HEK293 (cell line): Measurements from ENCODE around the gene TNFAIP1.

Experiments
- OVOL3 ChIP-seq: fragments of 450-650 bp; formaldehyde crosslinking; IDR thresholded peaks from 2 replicates; pipeline ENCODE4 v1.5.1; 2016; ENCODE audit warnings: missing biosample characterization, missing genetic modification characterization
- REST ChIP-seq: fragments of 450-650 bp; formaldehyde crosslinking; IDR thresholded peaks from 2 replicates; pipeline ENCODE4 v1.5.1; 2016; ENCODE audit warnings: missing biosample characterization, missing genetic modification characterization
- YY1 ChIP-seq: fragments of 450-650 bp; formaldehyde crosslinking; IDR thresholded peaks from 2 replicates; pipeline ENCODE4 v1.5.1; 2018; ENCODE audit warnings: missing biosample characterization, missing genetic modification characterization
- ZBTB48 ChIP-seq: fragments of 450-650 bp; formaldehyde crosslinking; IDR thresholded peaks from 2 replicates; pipeline ENCODE4 v1.5.1; 2016; ENCODE audit warnings: missing biosample characterization, missing genetic modification characterization
- ZFP69B ChIP-seq: fragments of 450-650 bp; formaldehyde crosslinking; IDR thresholded peaks from 2 replicates; pipeline ENCODE4 v1.5.1; 2016; ENCODE audit warnings: missing biosample characterization, missing genetic modification characterization
- ZNF112 ChIP-seq: fragments of 450-650 bp; formaldehyde crosslinking; IDR thresholded peaks from 2 replicates; pipeline ENCODE4 v1.5.0; 2017; ENCODE audit warnings: missing biosample characterization, missing genetic modification characterization
- ZNF140 ChIP-seq: fragments of 450-650 bp; formaldehyde crosslinking; IDR thresholded peaks from 2 replicates; pipeline ENCODE4 v1.5.1; 2016; ENCODE audit warnings: missing biosample characterization, missing genetic modification characterization
- ZNF26 ChIP-seq: fragments of 450-650 bp; formaldehyde crosslinking; IDR thresholded peaks from 2 replicates; pipeline ENCODE4 v1.5.1; 2016; ENCODE audit warnings: missing biosample characterization, missing genetic modification characterization
- ZNF311 ChIP-seq: fragments of 450-650 bp; formaldehyde crosslinking; IDR thresholded peaks from 2 replicates; pipeline ENCODE4 v1.5.1; 2017; ENCODE audit warnings: missing biosample characterization, missing genetic modification characterization, borderline replicate concordance
- ZNF354C ChIP-seq: fragments of 450-650 bp; formaldehyde crosslinking; IDR thresholded peaks from 2 replicates; pipeline ENCODE4 v1.5.1; 2016; ENCODE audit warnings: missing biosample characterization, missing genetic modification characterization, low read depth, borderline replicate concordance
- ZNF473 ChIP-seq: fragments of 450-650 bp; formaldehyde crosslinking; IDR thresholded peaks from 2 replicates; pipeline ENCODE4 v1.5.1; 2017; ENCODE audit warnings: missing biosample characterization, missing genetic modification characterization
- ZNF48 ChIP-seq: fragments of 450-650 bp; formaldehyde crosslinking; IDR thresholded peaks from 2 replicates; pipeline ENCODE4 v1.5.1; 2016; ENCODE audit warnings: missing biosample characterization, missing genetic modification characterization
- ZNF488 ChIP-seq: fragments of 450-650 bp; formaldehyde crosslinking; IDR thresholded peaks from 2 replicates; pipeline ENCODE4 v1.5.1; 2016; ENCODE audit warnings: missing biosample characterization, missing genetic modification characterization
- ZNF518A ChIP-seq: fragments of 450-650 bp; formaldehyde crosslinking; conservative IDR thresholded peaks from 2 replicates; pipeline ENCODE4 v1.5.1; 2016; ENCODE audit warnings: low read depth, missing biosample characterization, missing genetic modification characterization
- ZNF521 ChIP-seq: fragments of 450-650 bp; formaldehyde crosslinking; IDR thresholded peaks from 2 replicates; pipeline ENCODE4 v1.5.1; 2017; ENCODE audit warnings: missing biosample characterization, mild to moderate bottlenecking, missing genetic modification characterization
- ZNF549 ChIP-seq: fragments of 450-650 bp; IDR thresholded peaks from 2 replicates; pipeline ENCODE4 v1.5.1; 2018; ENCODE audit warnings: missing biosample characterization, missing genetic modification characterization, mild to moderate bottlenecking, inconsistent platforms, moderate library complexity
- ZNF580 ChIP-seq: fragments of 450-650 bp; formaldehyde crosslinking; IDR thresholded peaks from 2 replicates; pipeline ENCODE4 v1.5.1; 2016; ENCODE audit warnings: missing biosample characterization, missing genetic modification characterization
- ZNF600 ChIP-seq: fragments of 450-650 bp; formaldehyde crosslinking; IDR thresholded peaks from 2 replicates; pipeline ENCODE4 v1.5.1; 2016; ENCODE audit warnings: missing biosample characterization, missing genetic modification characterization
- ZNF621 ChIP-seq: fragments of 450-650 bp; formaldehyde crosslinking; IDR thresholded peaks from 2 replicates; pipeline ENCODE4 v1.5.1; 2017; ENCODE audit warnings: missing biosample characterization, missing genetic modification characterization
- ZNF629 ChIP-seq: fragments of 450-650 bp; formaldehyde crosslinking; IDR thresholded peaks from 2 replicates; pipeline ENCODE4 v1.5.1; 2017; ENCODE audit warnings: missing biosample characterization, missing genetic modification characterization
- ZNF76 ChIP-seq: fragments of 450-650 bp; formaldehyde crosslinking; IDR thresholded peaks from 2 replicates; pipeline ENCODE4; 2016; ENCODE audit warnings: low read depth, missing biosample characterization, missing genetic modification characterization, borderline replicate concordance
- ZNF768 ChIP-seq: fragments of 450-650 bp; formaldehyde crosslinking; IDR thresholded peaks from 2 replicates; pipeline ENCODE4 v1.5.1; 2018; ENCODE audit warnings: missing biosample characterization, mild to moderate bottlenecking, missing genetic modification characterization
- ZNF830 ChIP-seq: fragments of 450-650 bp; IDR thresholded peaks from 2 replicates; pipeline ENCODE4 v1.5.0; 2018; ENCODE audit warnings: missing biosample characterization, missing genetic modification characterization, low read depth, mild to moderate bottlenecking, moderate library complexity
- ZNF837 ChIP-seq: fragments of 450-650 bp; formaldehyde crosslinking; IDR thresholded peaks from 2 replicates; pipeline ENCODE4 v1.5.1; 2016; ENCODE audit warnings: missing biosample characterization, missing genetic modification characterization
- ZSCAN5A ChIP-seq: fragments of 450-650 bp; formaldehyde crosslinking; IDR thresholded peaks from 2 replicates; pipeline ENCODE4 v1.5.1; 2016; ENCODE audit warnings: missing biosample characterization, missing genetic modification characterization
- ZXDB ChIP-seq: fragments of 450-650 bp; formaldehyde crosslinking; IDR thresholded peaks from 2 replicates; pipeline ENCODE4 v1.5.1; 2016; ENCODE audit warnings: missing biosample characterization, missing genetic modification characterization

TNFAIP1 gene

GRCh38 chr17:28335959-28336871 lies 654 bp downstream of the TNFAIP1 start (continued):
- TF ChIP-seq ZFP69B = no peak
- TF ChIP-seq ZNF549 (tag by site-specific recombination) = no peak
- TF ChIP-seq ZNF26 (tag by site-specific recombination) = no peak
- TF ChIP-seq ZNF488 = no peak; the same call in 1 of the 2 replicates
- no peak for TF ChIP-seq ZNF140 (tag by site-specific recombination)
- no peak for TF ChIP-seq ZNF518A (tag by site-specific recombination)
- no peak for TF ChIP-seq OVOL3 (tag by site-specific recombination)
- no peak for TF ChIP-seq ZNF768 (tag by site-specific recombination)
- TF ChIP-seq ZNF473 (tag by site-specific recombination) = no peak
- TF ChIP-seq ZNF600 (tag by site-specific recombination) = peak; percentile 87
- TF ChIP-seq YY1 (tag by site-specific recombination) = no peak
- TF ChIP-seq REST (tag by site-specific recombination) = no peak
- TF ChIP-seq ZNF521 (tag by site-specific recombination) = no peak
- no peak for TF ChIP-seq ZBTB48 (tag by site-specific recombination)
- no peak for TF ChIP-seq ZNF580
- TF ChIP-seq ZNF837 = 0 out of 2 replicates have a peak, but pooled peaks have one; percentile 35
- TF ChIP-seq ZNF311 = no peak
- no peak; the same call in none of the 2 replicates for TF ChIP-seq ZXDB (tag by site-specific recombination)
- TF ChIP-seq ZNF76 (tag by site-specific recombination) = peak; percentile 51
- TF ChIP-seq ZNF112 (tag by site-specific recombination) = no peak
- peak; percentile 96 for TF ChIP-seq ZNF629 (tag by site-specific recombination)
- TF ChIP-seq ZNF354C = no peak
- TF ChIP-seq ZNF48 (tag by site-specific recombination) = no peak
- TF ChIP-seq ZNF621 = no peak
- TF ChIP-seq ZSCAN5A (tag by site-specific recombination) = no peak
- TF ChIP-seq ZNF830 (tag by site-specific recombination) = no peak
